ENCODE data around the gene NR2F1. TPM values are rescaled to one million over a fixed set of nuclear protein-coding genes. Genes with fewer than 3 reads are reported as not detected.

Gene NR2F1
- not detected in 2 replicates for total RNA-seq

DNA sequence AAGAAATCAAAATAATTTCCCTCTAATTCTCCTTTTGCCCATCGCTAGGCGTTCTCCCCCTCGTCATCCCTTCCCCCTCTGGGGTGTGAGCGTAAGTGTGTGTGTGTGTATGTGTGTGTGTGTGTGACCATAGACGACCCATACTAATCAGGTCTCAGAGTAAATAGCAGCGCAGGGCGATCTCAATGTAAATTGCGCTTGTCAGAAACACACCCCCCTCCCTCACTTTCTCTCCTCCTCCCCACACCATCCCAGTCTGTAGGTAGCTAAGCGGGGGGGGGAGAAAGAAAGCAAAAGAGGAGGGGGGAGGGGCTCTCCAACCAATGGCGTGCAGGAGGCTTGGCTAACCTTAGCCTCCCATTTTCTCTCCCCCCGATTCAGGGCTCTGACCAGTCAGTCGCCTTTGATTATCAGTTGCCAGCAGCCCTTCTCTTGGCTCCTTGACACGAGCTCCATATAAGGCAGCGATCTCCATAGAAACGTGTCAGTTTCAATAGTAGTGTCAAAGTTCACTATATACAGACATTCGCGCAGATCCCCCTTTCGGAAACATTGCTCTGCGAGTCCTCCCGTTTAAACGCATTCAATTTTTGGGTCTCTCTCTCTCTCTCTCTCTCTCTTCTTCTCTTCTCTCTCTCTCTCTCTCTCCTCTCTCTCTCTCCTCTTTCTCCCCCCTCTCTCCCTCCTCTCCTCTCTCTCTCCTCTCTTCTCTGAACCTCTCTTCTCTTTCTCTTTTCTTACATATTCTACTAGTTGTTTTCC lies at the start of gene NR2F1:
Gene NR2F1 (plus strand): TSS at position 546 of the 762 bp plus-strand sequence. CDS start 1,802 bp downstream, outside the sequence.

DNA sequence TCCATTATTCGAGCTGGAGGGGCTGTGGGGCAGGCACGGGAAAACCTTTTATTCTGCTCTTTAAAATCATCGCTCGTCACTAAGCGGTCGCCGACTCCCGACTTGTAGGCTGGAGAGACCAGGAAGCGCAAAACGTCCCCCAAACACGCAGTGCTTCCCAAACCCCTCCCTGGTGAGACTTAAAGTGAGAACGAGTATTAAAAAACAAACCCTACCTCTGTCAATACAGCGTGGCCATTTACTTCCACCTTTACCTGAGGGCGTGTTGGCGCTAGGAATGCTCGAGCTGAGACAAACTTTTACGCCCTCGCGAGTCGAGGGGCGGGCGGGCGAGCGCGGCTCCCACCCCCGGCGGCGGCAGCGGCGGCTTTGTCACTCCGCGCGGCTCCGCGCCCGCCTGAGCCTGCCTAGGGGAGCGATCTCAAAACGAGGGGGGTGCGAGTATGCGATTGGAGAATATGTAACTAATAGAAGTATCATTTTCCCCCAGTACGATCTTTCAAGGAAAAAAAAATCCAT lies 2.0 kb upstream of the NR2F1 start, which contains the start of gene NR2F1-AS1:
Gene NR2F1-AS1 (minus strand): TSS at position 293 of the 519 bp plus-strand sequence.

Other genes starting within 250 kb of the NR2F1 start
- gene NR2F1-AS1, start 2.0 kb upstream of the NR2F1 start, total RNA-seq = 0.11 TPM in 1 of 2 replicates, not detected in the other
- 0.04 and 0.08 TPM in 2 replicates for gene POU5F2, start 158.4 kb downstream of the NR2F1 start, total RNA-seq